PC-3 (cell line): ENCODE data around the gene STOX2. TPM values are rescaled to one million over a fixed set of nuclear protein-coding genes. Genes with fewer than 3 reads are reported as not detected.
A peak's percentile ranks its signal among the peaks of the same experiment; 100 is the strongest.

Experiments used
- ATAC-seq: fragments of 200-7000 bp; cut with Tn5 transposase; 2 replicates; pipeline ENCODE4 v1.9.1; 2020; ENCODE audit warnings: mild to moderate bottlenecking, moderate library complexity
- BruUV-seq: library from RNA; stranded (reverse); fragments of 400-500 nt; replicated peaks from 2 replicates; lab custom pipeline; 2021; lab: Mats Ljungman, UMichigan
- CTCF ChIA-PET: fragments of 300-600 bp; sonication (Branson Sonifier 250); formaldehyde crosslinking; loops from one replicate; lab custom pipeline; 2022; ENCODE audit warnings: antibody characterized with exemption; lab: Charles Lee
- POLR2A ChIA-PET: fragments of 300-600 bp; sonication (Branson Sonifier 250); formaldehyde crosslinking; loops from one replicate; lab custom pipeline; 2022; ENCODE audit warnings: antibody characterized with exemption; ENCODE audit not compliant: unreplicated experiment; lab: Charles Lee
- DNase-seq: peaks from one replicate; pipeline ENCODE4 v3.0.0-alpha.2; 2015
- H2AFZ ChIP-seq: fragments of 300-600 bp; sonication (generic); 2 replicates; pipeline ENCODE4 v1.6.0; 2016; ENCODE audit warnings: antibody characterized with exemption, low read length
- H3F3A ChIP-seq: fragments of 300-600 bp; sonication (generic); one replicate; pipeline ENCODE4 v1.6.0; 2017; ENCODE audit warnings: antibody characterized with exemption, low read length, control low read depth, mild to moderate bottlenecking; ENCODE audit not compliant: unreplicated experiment
- H3K27ac ChIP-seq: fragments of 300-600 bp; sonication (generic); 2 replicates; pipeline ENCODE4 v1.5.1; 2016; ENCODE audit warnings: mild to moderate bottlenecking, low read length
- H3K27me3 ChIP-seq: fragments of 300-600 bp; sonication (generic); 2 replicates; pipeline ENCODE4 v1.6.1; 2016; ENCODE audit warnings: low read length, mixed read lengths
- H3K36me3 ChIP-seq: fragments of 300-600 bp; sonication (generic); 2 replicates; pipeline ENCODE4 v1.6.1; 2016; ENCODE audit warnings: low read depth, mixed run types, low read length, mixed read lengths
- H3K4me1 ChIP-seq: fragments of 300-600 bp; sonication (generic); 2 replicates; pipeline ENCODE4 v1.5.1; 2016; ENCODE audit warnings: low read length; ENCODE audit not compliant: insufficient read depth
- H3K4me2 ChIP-seq: fragments of 300-600 bp; sonication (generic); 2 replicates; pipeline ENCODE4 v1.6.0; 2016; ENCODE audit warnings: low read length
- H3K4me3 ChIP-seq: fragments of 300-600 bp; sonication (generic); 2 replicates; pipeline ENCODE4 v1.5.1; 2016; ENCODE audit warnings: mild to moderate bottlenecking, low read length, mixed read lengths
- H3K79me2 ChIP-seq: fragments of 300-600 bp; sonication (generic); 2 replicates; pipeline ENCODE4 v1.6.1; 2017; ENCODE audit warnings: low read length, mixed read lengths
- H3K9ac ChIP-seq: fragments of 300-600 bp; sonication (generic); 2 replicates; pipeline ENCODE4 v1.6.0; 2016; ENCODE audit warnings: mild to moderate bottlenecking, low read length
- H3K9me2 ChIP-seq: fragments of 300-600 bp; sonication (generic); replicated peaks from 2 replicates; pipeline ENCODE4 v1.6.1; 2016; ENCODE audit warnings: mixed run types, low read length, mixed read lengths
- H3K9me3 ChIP-seq: fragments of 300-600 bp; sonication (generic); 2 replicates; pipeline ENCODE4 v1.6.1; 2016; ENCODE audit warnings: low read length, mixed read lengths
- H4K20me1 ChIP-seq: fragments of 300-600 bp; sonication (generic); 2 replicates; pipeline ENCODE4 v1.6.1; 2016; ENCODE audit warnings: low read length, mixed read lengths
- EZH2 ChIP-seq: fragments of 300-600 bp; sonication (generic); IDR thresholded peaks from one replicate; pipeline ENCODE4 v1.6.1; 2017; ENCODE audit warnings: antibody characterized with exemption, mild to moderate bottlenecking, low read length; ENCODE audit not compliant: unreplicated experiment
- EZH2phosphoT487 ChIP-seq: fragments of 300-600 bp; sonication (generic); IDR thresholded peaks from 2 replicates; pipeline ENCODE4 v1.6.1; 2018; ENCODE audit warnings: mild to moderate bottlenecking, antibody characterized with exemption, low read length, borderline replicate concordance
- intact Hi-C: fragments of 100-400 bp; cut with micrococcal nuclease; formaldehyde crosslinking; loops from 2 replicates; pipeline ENCODE4 v1.9.0; 2023
- total RNA-seq: library from RNA; depleted of rRNA; stranded (reverse); fragments of >200 nt; gene quantifications from 2 replicates; pipeline ENCODE4 v1.2.3, GENCODE V29; 2014
- TF ChIP-seq, protein P1 (sequence below): fragments of 300-600 bp; sonication (generic); conservative IDR thresholded peaks from 2 replicates; pipeline ENCODE4 v1.5.1; 2017; ENCODE audit warnings: antibody characterized with exemption, low read depth, mild to moderate bottlenecking, low read length

Gene STOX2
- total RNA-seq, 1 experiment from 2014 or later = 3.6 TPM

DNA sequence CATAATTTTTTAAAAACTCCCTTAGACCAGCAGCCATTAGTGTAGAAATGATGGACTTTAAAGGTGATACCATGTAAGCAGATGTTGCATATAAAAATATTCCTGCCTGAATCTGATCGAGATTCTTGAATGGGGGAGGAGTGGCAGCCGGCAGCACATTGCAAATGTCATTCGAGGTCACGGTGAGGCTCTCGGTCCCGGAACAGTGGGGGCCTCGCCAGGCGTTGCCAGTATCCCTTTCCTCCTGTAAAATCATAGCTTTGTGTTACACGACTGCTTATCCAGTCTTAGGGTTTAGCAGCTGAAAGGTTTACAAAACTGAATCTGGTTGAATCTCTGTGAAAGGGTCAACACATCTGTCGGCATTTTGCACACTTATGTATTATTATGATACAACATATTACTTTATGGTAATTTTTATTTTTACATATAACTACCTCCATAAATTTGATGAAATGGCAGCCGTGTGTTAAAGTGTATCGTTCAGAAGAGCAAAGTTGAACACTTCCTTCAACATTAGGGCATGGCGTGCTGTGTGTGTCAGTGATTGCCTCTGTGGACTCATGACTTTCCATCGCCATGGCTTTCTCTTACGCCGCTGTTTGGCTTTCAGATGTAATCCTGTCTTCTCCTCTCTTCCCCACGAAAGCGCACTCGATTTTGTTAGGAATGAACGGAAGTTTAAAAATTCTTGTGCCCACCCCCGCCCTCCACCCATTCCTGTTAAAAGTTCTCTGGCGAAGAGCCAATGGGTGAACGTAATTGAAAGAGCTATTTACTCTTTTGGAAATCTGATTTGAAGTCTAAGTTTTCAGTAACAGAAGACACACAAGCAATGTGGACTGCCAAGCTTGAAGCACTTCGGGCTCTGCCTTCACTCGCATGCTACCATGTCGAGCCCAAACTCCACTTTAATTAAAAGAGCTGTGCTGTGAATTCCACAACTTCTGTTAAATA is 114.8 kb downstream of the STOX2 start:
- Histone ChIP-seq H3K9me2 (no peaks in the 10 kb centered on the region), H3K27ac (no peak overlapping the region), H3F3A (no peaks in the 10 kb centered on the region), H3K27me3 (no peaks in the 10 kb centered on the region), H3K4me2 (no peak overlapping the region), H3K79me2 (no peaks in the 10 kb centered on the region), H3K4me3 (no peak overlapping the region), H3K4me1 (no peaks in the 10 kb centered on the region), H2AFZ (no peak overlapping the region), H4K20me1 (no peaks in the 10 kb centered on the region), H3K36me3 (no peaks in the 10 kb centered on the region), H3K9me3 (no peaks in the 10 kb centered on the region), H3K9ac (no peak overlapping the region)
- DNase-seq = no peak
- intact Hi-C loops = no loop called here
- ATAC-seq = no peak
- ChIA-PET CTCF (no interaction called here), POLR2A (no interaction called here)
- no TSS peak for BruUV-seq
- TF ChIP-seq, protein P1, sequence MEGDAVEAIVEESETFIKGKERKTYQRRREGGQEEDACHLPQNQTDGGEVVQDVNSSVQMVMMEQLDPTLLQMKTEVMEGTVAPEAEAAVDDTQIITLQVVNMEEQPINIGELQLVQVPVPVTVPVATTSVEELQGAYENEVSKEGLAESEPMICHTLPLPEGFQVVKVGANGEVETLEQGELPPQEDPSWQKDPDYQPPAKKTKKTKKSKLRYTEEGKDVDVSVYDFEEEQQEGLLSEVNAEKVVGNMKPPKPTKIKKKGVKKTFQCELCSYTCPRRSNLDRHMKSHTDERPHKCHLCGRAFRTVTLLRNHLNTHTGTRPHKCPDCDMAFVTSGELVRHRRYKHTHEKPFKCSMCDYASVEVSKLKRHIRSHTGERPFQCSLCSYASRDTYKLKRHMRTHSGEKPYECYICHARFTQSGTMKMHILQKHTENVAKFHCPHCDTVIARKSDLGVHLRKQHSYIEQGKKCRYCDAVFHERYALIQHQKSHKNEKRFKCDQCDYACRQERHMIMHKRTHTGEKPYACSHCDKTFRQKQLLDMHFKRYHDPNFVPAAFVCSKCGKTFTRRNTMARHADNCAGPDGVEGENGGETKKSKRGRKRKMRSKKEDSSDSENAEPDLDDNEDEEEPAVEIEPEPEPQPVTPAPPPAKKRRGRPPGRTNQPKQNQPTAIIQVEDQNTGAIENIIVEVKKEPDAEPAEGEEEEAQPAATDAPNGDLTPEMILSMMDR = no peak
- TF ChIP-seq EZH2phosphoT487 (no peak), EZH2 (no peak)

DNA sequence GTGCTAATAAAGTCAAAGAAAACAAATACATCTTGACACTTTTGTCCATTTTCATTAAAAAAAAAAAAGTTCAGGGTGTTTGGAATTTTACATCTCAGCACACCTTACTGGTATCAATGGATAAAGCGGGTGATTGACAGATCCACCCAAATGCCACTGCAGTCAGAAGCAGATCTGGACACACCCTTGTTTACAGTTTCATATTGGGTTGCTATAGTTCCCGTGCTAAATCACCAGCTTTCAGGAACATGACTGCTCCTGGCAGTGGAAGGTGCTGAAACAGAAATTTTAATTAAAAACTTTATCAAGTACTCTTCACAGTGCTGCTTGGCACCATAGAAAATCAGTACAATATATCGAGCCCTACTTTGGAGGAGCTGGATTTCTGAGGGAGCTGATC is 116.3 kb downstream of the STOX2 start:
- CTCF ChIA-PET = no interaction called here
- intact Hi-C loops = no loop called here

More for the DNA sequence above, 116.3 kb downstream of the STOX2 start:
- ATAC-seq (no peak; the same call in 1 of the 2 replicates), DNase-seq (peak; percentile 22)
- H3K4me3 ChIP-seq = no peak overlapping the region
- H3K9me3 ChIP-seq = no peaks in the 10 kb centered on the region
- TF ChIP-seq, protein P1 = no peak
- TF ChIP-seq EZH2 (no peak), EZH2phosphoT487 (no peak)
- H3K9me2 ChIP-seq = no peaks in the 10 kb centered on the region
- no peak overlapping the region for H3K9ac ChIP-seq
- no peaks in the 10 kb centered on the region for H3K36me3 ChIP-seq
- POLR2A ChIA-PET = no interaction called here
- H3K27me3 ChIP-seq = no peaks in the 10 kb centered on the region
- H4K20me1 ChIP-seq = no peaks in the 10 kb centered on the region
- H2AFZ ChIP-seq = no peak overlapping the region
- no peak overlapping the region for H3K27ac ChIP-seq
- no peaks in the 10 kb centered on the region for H3K4me1 ChIP-seq
- no TSS peak for BruUV-seq
- H3K79me2 ChIP-seq = no peaks in the 10 kb centered on the region
- no peak overlapping the region for H3K4me2 ChIP-seq
- no peaks in the 10 kb centered on the region for H3F3A ChIP-seq
